ENCODE measurements around the gene RHBG. TPM values are rescaled to one million over a fixed set of nuclear protein-coding genes. Genes with fewer than 3 reads are reported as not detected.

RHBG gene
- total RNA-seq, 1 experiment from 2014 or later: not detected

DNA sequence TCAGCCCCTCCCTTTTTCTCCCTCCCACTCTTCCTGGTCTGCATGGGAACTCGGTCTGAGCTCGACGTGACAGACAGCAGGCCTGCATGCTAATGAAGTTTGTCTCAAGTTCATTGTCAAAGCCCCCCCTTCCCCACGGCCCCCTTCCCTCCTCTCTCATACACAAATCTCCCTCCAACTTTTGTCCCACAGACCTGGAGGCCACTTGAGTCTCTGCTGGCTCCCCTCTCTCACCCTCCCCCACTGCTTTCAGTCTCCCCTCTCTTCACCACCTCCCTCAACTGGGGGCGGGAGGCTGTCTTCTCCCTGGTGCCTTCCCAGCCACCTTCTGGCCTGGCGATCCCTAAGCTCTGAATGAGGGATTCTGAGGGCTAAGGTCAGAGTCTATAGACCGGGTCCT, 61.3 kb downstream of the RHBG start:
- no peak overlapping the region for H3K27ac ChIP-seq
- no peak overlapping the region for H3K4me3 ChIP-seq
- H3K4me1 ChIP-seq: no peaks in the 10 kb centered on the region
- DNase-seq: no peak
- peaks cover 9% of the 10 kb centered on the region for H3K27me3 ChIP-seq
- H3K36me3 ChIP-seq: no peaks in the 10 kb centered on the region
- H3K9me3 ChIP-seq (replicated peaks): no peaks in the 10 kb centered on the region

DNA sequence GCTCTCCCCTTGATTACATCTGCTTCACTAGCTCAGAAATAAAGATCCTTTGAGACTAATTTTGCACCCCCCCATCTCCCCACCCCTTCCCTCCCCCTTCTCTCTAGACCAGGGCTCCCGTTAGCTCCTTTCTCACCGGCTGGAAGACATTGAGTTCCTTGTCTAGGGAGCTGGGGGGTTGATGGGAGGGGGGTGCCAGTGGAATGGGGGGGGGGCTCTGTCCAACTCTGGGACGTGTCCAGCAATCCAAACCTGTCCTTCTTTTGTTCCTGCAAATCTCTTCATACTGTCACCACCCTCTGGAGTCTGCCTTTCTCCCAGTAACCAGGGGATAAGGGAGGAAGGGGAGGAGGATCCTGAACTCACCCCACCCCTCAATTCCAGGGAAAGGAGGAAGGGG, 61.9 kb downstream of the RHBG start:
- H3K9me3 ChIP-seq (replicated peaks): no peaks in the 10 kb centered on the region
- H3K27me3 ChIP-seq: peaks cover 9% of the 10 kb centered on the region
- H3K4me3 ChIP-seq: no peak overlapping the region
- H3K4me1 ChIP-seq: no peaks in the 10 kb centered on the region
- H3K27ac ChIP-seq: no peak overlapping the region
- no peak for DNase-seq
- no peaks in the 10 kb centered on the region for H3K36me3 ChIP-seq

DNA sequence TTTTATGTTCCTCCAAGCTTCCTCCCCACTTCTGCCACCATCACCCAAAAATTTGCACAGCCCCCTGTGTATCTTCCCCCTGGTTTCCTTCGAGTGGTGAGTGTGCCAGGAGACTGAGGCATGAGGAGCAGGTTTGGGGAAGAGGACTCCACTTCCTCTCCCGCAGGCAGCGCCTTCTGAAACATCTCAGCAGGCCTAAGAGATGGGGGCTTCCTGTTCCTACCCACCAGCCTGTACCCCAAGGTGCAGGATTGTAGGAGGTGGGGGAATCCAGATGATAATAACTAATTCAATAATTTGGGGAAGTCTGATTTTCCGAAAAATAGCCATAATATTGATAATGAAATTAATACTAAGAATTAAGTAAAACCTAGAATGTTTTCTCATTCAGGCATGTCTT, 62.4 kb downstream of the RHBG start:
- Histone ChIP-seq H3K36me3 (no peaks in the 10 kb centered on the region), H3K27ac (no peak overlapping the region), H3K27me3 (peaks cover 9% of the 10 kb centered on the region), H3K4me3 (no peak overlapping the region), H3K4me1 (no peaks in the 10 kb centered on the region), H3K9me3 (replicated peaks) (no peaks in the 10 kb centered on the region)
- DNase-seq: no peak

DNA sequence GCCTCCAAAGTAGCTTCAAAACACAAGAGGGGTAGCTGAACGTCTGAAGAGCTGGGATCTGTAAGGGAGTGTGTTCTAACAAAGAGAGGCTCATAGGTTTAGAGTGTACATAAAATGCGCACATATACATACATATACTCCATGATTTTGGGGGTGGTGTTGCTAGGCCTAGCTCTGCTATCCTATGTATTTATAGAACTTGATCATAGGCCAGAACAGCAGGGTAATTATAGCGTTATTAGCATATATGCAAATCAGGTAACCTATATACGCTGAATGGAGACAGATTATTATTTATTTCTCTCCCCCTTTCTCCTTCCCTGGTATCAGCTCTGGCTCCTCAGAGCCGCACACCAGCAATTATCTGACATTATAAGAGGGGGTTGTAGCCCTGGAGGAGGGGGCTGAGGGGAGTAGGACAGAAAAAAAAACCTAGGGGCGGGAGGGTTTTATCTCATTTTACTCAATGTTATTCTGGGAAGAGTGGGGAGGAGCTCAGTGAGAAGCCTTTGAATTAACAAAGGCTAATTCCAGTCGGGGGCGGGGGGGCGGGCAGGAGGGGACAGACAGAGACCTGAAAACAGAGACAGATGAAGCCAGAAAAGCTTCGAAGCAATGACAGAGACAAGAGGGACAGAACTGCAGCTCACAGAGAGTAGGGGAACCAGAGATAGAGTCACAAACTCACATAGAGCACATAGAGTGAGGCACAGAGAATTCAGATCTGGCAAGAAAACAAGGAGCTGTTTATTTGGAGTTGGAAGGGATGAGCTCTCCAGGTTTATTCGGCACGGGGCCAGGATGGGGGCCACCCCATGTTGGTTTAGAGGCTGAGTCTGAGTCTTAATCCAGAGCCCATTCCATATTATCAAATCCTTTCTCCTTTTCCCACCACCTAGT, 63.0 kb downstream of the RHBG start:
- DNase-seq: no peak
- Histone ChIP-seq H3K27me3 (peaks cover 9% of the 10 kb centered on the region), H3K9me3 (replicated peaks) (no peaks in the 10 kb centered on the region), H3K4me1 (no peaks in the 10 kb centered on the region), H3K27ac (no peak overlapping the region), H3K4me3 (no peak overlapping the region), H3K36me3 (no peaks in the 10 kb centered on the region)

DNA sequence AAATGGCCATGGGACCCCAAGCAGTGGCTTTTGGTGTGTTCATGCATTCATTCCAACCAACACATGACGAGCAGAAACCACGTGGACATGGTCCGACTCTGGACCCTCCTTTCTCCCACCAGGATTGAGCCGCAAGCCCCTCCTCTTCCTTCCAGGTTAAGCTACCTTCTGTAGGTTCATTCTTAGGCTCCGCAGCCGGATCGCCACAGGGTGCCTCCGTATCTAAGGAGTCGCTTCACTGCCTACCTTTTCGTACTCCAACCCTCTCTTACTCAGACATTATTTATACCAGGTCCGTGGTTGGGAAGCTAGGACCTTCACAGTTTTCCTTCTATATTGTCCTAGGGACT, 63.6 kb downstream of the RHBG start:
- H3K9me3 ChIP-seq (replicated peaks): no peaks in the 10 kb centered on the region
- H3K36me3 ChIP-seq: no peaks in the 10 kb centered on the region
- no peaks in the 10 kb centered on the region for H3K4me1 ChIP-seq
- DNase-seq: no peak
- H3K27ac ChIP-seq: no peak overlapping the region
- peaks cover 5% of the 10 kb centered on the region for H3K27me3 ChIP-seq
- H3K4me3 ChIP-seq: no peak overlapping the region

DNA sequence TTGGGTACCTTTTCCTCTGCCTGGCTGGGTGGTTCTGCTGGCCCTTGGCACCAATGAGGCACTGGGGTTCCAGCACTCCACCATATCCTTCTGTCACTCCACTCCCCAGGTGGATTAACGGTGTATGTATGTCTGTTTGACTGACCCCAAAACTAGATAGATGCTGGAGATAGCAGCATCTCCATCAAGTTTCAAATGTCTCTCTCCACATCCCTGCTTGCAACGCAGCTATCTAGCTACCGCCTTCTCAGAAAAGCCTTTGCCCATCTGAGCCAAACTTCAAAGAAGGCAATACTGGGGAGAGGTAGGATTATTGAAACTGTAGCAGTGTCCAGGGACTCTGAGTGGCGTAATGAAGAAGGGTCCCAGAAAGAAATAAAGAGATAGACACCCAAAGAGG, 64.0 kb downstream of the RHBG start:
- no peak for DNase-seq
- H3K4me1 ChIP-seq: no peaks in the 10 kb centered on the region
- H3K36me3 ChIP-seq: no peaks in the 10 kb centered on the region
- H3K27me3 ChIP-seq: peaks cover 2% of the 10 kb centered on the region
- H3K9me3 ChIP-seq (replicated peaks): no peaks in the 10 kb centered on the region
- no peak overlapping the region for H3K4me3 ChIP-seq
- H3K27ac ChIP-seq: no peak overlapping the region

DNA sequence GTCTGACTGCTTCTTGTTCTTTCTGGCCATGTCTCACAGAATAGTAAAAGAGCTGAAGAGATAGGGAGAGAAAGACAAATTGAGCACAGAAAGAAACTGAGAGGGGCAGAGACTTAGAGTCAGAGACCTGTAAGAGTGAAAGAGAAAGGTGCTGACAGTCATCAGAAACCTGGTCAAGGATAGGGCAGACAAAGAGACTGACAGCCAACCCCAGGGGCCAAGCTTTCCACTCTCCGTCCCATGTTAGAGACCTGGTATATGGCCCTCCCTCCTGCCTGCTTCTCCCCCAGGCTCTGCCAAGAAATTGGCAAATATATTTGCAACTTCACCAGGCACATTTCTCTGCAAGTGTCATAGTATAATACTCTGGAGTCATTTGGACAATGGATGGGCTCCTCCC, 64.6 kb downstream of the RHBG start:
- Histone ChIP-seq H3K27me3 (no peaks in the 10 kb centered on the region; the same call in none of the 2 replicates), H3K36me3 (no peaks in the 10 kb centered on the region)

More for the DNA sequence above, 64.6 kb downstream of the RHBG start:
- Histone ChIP-seq H3K4me1 (no peaks in the 10 kb centered on the region), H3K4me3 (no peak overlapping the region), H3K27ac (no peak overlapping the region), H3K9me3 (replicated peaks) (no peaks in the 10 kb centered on the region)
- DNase-seq: no peak

Other genes with a start within 250 kb of the RHBG start
- 1.2 and 2.1 TPM in 2 replicates for gene SEMA4A, start 215.6 kb upstream of the RHBG start, total RNA-seq (2014; rRNA removed; shearing (Covaris generic))
- gene SLC25A44, start 175.1 kb upstream of the RHBG start, total RNA-seq (2014; rRNA removed; shearing (Covaris generic)): 12.3 and 12.9 TPM in 2 replicates
- gene PMF1, start 156.2 kb upstream of the RHBG start, total RNA-seq (2014; rRNA removed; shearing (Covaris generic)): 59.7 and 63.5 TPM in 2 replicates
- gene BGLAP, start 127.0 kb upstream of the RHBG start, total RNA-seq (2014; rRNA removed; shearing (Covaris generic)): 0.18 and 0.38 TPM in 2 replicates
- gene PAQR6, start 121.2 kb upstream of the RHBG start, total RNA-seq (2014; rRNA removed; shearing (Covaris generic)): 1.2 and 1.7 TPM in 2 replicates
- gene SMG5, start 86.4 kb upstream of the RHBG start, total RNA-seq (2014; rRNA removed; shearing (Covaris generic)): 70.3 and 74.2 TPM in 2 replicates
- gene TMEM79, start 84.9 kb upstream of the RHBG start, total RNA-seq (2014; rRNA removed; shearing (Covaris generic)): 2.6 and 2.7 TPM in 2 replicates
- 4.7 and 6.1 TPM in 2 replicates for gene GLMP, start 73.5 kb upstream of the RHBG start, total RNA-seq (2014; rRNA removed; shearing (Covaris generic))
- 0.63 TPM in 1 of 2 replicates, not detected in the other for gene VHLL, start 69.9 kb upstream of the RHBG start, total RNA-seq (2014; rRNA removed; shearing (Covaris generic))
- gene CCT3, start 30.9 kb upstream of the RHBG start, total RNA-seq (2014; rRNA removed; shearing (Covaris generic)): 313 and 324 TPM in 2 replicates
- 0.36 TPM in 1 of 2 replicates, not detected in the other for gene TSACC, start 30.7 kb upstream of the RHBG start, total RNA-seq (2014; rRNA removed; shearing (Covaris generic))
- gene MEF2D, start 131.6 kb downstream of the RHBG start, total RNA-seq (2014; rRNA removed; shearing (Covaris generic)): 10.0 and 13.3 TPM in 2 replicates
- gene IQGAP3, start 203.4 kb downstream of the RHBG start, total RNA-seq (2014; rRNA removed; shearing (Covaris generic)): 16.8 and 21.3 TPM in 2 replicates
- not detected in 2 replicates for gene TTC24, start 210.5 kb downstream of the RHBG start, total RNA-seq (2014; rRNA removed; shearing (Covaris generic))
- gene NAXE, start 222.6 kb downstream of the RHBG start, total RNA-seq (2014; rRNA removed; shearing (Covaris generic)): 29.7 and 30.1 TPM in 2 replicates
- gene GPATCH4, start 232.3 kb downstream of the RHBG start, total RNA-seq (2014; rRNA removed; shearing (Covaris generic)): 22.8 and 25.1 TPM in 2 replicates